Erythroblast (primary cell): ENCODE data around the gene GARNL3.

Source experiments
- GATA1 ChIP-seq: IDR thresholded peaks from 2 replicates; pipeline ENCODE4 v1.6.1; 2011; ENCODE audit warnings: low read depth, mild to moderate bottlenecking, control low read depth, low read length, moderate library complexity
- POLR2A ChIP-seq: IDR thresholded peaks from 2 replicates; pipeline ENCODE4 v1.6.1; 2011; ENCODE audit warnings: mild to moderate bottlenecking, low read length

GRCh38 chr9:127241354-127241753 lies 23.2 kb upstream of the GARNL3 start:
- no peak for TF ChIP-seq POLR2A
- no peak for TF ChIP-seq GATA1
